ENCODE measurements around the gene KIRREL3.

KIRREL3 gene

DNA sequence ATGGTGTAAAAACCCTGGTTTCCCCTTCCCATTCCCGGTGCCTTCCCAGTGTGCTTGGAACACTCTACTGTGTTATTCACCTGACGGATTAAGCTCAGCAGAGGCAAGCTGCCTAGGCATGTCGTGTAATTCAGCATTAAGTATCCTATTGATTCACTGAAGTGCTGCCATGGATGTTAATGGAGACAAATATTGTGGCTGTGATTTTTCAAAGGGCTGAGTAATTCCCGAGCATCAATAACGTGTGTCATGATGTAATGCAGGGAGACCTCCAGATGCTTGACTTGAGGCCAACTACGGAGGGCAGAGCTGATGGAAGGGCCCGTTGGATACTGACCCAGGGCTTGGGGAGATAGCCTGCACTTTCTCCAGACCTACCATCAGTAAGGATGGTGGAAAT is 376.1 kb downstream of the KIRREL3 start:
- DNase-seq: no peak

DNA sequence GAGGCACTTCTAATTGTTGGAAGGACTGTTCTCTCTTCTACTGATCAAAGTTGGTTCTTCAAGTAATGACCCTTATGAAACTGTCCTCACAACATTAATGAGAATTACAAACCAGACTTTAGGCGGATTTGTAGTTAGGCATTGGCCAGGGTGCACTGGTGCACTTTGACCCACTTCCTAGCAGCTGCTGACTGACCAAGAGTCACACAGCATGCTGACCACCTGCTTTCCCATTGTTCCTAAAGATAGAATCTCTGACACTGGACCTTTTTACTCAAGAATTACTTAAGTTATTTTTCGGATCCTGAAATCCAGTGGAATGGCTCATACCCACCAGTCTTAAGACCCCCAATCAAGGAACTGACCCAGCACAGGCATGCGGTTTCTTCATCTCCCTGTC is 381.1 kb downstream of the KIRREL3 start:
- no peak for DNase-seq

DNA sequence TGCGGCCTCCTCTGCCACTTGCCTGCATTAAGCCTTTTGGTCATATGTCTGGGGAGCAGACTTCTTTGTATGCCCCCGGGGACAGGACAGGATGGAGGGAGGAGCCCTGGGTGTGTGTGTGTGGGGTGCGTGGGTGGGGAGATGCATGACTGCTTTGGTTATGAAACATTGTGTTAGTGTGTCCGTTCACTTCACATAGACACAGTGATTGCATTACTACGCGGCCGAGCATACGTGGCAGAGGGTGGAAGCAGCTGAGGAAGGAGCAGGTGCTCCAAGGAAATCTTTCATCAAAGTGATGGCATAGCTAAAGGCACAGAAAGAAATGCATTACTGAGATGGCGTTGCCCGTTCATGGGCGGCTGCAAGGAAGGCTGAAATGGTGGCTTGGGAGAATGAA is 384.7 kb downstream of the KIRREL3 start:
- DNase-seq: no peak

DNA sequence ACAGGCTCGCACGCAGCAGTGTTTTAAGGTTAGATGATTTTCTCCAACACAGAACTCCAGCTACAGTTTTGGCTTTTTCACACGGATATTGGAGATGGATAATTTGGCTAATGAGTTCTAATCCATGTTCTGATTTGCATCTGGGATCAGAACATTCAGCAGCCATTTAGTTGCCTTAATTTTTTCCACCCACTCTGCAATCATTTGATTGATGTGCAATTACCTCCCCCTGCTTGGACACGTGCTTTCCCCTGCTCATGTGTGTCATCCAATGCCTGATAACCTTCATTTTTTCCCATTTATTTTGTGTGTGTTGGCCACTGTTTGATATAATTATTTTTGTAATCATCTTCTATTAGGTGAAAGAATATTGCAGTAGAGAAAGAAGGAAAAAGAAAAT is 387.3 kb downstream of the KIRREL3 start:
- no peak for DNase-seq

DNA sequence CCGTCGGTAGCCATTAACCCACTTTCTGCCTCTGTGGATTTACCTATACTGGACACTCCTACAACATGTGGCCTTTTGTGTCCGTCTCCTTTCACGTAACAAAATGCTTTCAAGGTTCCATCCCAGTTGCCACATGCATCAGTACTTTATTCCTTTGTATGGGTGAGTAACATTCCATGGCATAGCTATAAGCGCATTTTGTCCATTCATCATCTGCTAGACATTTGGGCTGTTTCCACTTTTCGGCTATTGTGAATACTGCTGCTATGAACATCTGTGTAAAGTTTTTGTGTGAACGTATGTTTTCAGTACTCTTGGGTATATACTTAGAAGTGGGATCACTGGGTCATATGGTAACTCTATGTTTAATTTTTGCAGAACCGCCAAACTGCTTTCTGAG is 387.9 kb downstream of the KIRREL3 start:
- DNase-seq: no peak

DNA sequence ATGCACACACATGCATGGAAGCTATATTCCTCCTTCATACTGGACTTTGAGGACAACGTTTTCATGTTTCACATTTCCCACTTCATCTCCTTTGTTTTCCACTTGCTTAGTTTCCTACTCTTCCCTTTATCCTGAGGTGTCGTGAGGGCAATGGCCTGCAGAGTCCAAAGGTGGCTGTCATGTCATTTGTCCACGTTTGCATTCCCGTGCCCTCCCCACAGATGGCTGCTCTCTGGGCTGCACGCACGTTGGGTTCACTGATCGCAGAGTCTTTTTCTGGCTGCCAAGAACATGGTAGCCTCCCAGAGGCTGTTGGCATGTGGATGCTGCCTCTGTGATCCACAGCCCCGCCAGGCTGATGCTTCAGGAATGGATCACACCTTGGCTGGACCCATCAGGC is 389.1 kb downstream of the KIRREL3 start:
- no peak for DNase-seq

DNA sequence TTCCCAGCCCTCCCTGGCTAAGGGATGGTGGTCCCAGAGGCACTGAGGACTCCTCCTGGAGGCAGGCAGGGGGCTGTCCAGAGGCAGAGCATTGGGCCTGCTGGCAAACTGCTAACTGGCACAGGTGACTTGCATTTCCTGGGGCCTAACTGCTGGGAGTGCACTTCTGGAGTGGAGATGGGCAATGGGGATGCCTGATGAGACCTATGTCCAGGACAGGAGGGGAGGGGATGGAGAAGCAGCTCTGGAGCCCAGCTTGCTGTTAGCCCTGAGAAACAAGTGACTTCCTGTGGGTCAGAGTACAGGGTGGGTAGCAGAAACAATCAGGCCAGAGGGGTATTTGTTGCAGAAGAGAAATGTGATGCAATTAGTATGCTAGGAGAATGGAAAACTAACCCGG is 391.9 kb downstream of the KIRREL3 start:
- no peak for DNase-seq

DNA sequence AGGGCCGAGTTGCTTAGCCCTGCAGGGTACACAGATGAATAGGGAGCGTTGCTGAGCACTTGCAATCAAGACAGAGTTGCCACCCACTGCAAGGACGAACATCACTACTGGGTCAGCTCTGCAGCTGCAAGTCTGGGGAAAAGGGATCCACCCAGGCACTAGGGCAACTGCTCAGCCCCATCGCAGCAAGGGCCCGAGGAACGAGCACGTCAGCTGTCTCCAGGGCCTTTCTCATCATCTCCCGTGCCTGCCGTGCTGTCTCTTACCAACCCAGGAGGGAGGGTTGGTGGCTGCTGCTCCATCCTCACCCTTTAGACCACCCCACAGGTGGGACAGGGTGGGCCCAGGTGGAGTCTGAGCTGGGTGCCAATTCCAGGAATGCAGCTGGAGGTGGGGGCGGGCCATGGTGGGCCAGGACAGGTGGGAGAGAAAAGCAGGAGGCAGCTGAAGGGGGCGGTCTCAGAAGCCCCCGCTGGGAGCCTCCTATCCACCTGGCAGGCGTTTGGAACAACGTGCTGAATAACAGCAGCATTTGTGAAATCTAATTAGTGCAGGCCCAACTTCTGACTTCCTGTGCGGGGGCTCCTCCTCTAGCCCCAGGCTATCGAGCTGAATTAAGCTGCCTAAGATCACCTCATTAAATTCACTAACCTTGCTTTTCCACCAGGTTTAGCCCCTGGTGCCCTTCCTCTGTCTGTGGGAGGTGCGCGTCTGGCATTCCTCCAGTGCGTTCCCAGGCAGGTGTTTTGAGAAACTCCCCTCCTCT is 392.6 kb downstream of the KIRREL3 start:
- peak; percentile 26 for DNase-seq

DNA sequence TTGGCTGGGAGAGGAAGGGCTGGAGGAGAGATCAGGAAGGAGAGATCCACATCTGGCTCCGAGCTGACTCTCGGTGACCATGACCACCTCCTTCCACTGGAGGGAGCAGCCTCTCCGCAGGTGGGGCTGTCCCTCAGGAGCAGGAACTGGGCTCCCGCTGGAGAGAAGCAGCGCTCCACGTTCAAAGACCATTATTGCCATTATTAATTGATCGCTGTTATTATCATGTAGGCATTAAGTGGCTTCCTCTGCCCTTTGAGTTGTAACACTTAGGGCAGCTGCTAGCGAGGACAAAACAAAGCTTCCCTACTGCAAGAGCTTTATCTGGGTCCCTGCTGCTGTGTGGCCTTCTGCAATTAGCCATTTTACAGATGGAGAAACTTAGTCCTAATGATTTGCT is 393.2 kb downstream of the KIRREL3 start:
- peak; percentile 11 for DNase-seq

DNA sequence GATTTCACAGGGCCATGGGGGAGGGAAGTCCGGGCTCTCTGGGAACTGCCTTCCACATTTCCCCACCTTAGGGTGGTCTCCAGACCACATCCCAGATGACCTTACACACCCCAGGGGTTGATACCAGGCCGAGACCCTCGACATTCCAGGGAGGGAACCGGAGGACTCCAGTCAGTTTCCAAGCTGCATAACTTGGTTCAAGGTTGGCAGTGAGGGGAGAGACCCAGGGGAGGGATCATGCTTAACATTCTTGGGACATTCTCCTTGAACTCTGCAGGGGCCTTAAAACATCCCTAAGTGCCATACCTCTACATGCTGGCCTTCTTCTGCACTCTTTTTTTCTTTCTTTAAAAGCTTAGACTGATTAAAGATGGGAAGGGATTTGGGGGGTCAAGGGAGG is 394.1 kb downstream of the KIRREL3 start:
- DNase-seq: no peak

DNA sequence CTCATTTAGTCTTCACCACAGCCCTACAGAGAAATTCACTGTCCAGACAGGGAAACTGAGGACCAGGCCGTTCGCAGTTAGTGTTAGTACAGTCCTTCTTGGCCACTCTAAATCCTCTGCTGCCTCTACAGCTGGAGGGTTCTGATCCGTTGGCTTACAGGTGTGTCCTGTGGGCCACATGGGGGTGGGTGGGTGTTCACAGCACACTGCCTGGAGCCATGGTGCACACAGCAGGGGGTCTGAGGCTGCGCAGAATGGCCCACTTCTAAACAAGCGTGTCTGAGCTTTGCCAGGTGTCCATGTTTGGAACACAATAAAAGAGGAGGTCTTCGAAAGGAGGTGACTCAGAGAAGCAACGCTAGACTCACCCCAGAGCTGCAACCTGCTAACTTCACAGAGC is 396.1 kb downstream of the KIRREL3 start:
- DNase-seq: no peak

DNA sequence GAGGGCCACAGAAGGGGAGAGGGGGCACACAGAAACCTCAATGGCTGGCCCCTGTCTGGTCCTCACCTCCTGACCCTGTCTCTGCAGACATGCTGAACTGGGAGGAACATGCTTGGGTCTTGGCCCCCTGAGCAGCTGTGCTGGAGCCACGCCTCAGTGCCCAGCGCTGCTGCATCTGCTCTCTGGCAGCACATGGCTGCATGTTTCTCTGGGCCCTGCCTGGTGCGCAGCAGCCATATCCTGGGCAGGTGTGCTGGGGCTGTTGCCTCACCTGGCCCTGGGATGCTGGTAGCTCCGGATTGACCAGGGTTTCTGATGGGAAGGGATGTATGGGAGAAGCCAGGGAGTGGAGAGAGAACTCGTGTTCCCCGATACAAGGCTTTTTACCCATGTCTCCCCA is 397.1 kb downstream of the KIRREL3 start:
- no peak for DNase-seq

DNA sequence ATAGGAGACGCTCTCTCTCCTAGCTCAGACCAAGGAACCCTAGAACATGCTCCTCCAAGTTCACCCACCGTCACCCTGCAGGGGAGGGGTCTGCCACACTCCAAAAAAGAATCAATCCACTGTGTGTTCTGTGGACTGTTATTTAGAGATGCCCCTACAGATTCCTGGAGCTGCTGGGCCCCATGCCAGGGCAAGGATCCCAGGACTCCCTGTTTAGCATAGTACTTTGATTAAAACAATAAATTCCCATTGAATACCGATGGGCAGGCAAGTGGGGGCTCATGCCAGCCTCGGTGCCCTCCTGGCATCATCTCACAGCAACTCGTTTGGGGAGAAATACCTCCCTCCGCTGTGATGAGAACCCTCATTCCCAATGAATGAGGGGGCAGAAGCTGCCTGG is 397.6 kb downstream of the KIRREL3 start:
- DNase-seq: no peak

DNA sequence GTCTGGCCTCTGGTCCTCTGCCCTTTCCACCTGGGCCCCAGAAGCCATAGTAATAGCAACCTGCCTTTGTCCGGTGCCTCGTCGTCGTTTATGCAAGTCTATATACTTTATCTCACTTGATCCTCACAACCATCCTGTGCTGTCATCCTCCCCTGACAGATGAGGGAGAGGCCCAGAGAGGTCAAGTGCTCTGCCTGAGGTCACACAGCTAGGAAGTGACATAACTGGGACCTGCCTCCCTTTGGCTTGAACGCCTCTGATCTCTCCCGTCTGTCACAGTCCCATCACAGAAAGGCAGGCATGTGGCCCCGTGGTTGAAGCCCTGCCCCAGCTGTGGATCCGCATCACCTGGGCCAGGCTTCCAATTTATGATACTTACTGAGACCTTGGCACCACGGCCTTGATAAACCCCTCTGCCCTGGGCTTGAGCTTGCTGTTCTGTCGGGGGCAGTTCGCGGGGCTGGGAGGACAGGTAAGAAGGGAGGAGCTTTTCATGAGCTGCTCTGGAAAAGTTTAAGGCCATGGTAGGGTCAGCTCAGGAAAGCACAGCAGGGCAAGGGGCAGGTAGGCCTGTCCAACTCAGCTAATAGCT is 398.1 kb downstream of the KIRREL3 start:
- DNase-seq: no peak

DNA sequence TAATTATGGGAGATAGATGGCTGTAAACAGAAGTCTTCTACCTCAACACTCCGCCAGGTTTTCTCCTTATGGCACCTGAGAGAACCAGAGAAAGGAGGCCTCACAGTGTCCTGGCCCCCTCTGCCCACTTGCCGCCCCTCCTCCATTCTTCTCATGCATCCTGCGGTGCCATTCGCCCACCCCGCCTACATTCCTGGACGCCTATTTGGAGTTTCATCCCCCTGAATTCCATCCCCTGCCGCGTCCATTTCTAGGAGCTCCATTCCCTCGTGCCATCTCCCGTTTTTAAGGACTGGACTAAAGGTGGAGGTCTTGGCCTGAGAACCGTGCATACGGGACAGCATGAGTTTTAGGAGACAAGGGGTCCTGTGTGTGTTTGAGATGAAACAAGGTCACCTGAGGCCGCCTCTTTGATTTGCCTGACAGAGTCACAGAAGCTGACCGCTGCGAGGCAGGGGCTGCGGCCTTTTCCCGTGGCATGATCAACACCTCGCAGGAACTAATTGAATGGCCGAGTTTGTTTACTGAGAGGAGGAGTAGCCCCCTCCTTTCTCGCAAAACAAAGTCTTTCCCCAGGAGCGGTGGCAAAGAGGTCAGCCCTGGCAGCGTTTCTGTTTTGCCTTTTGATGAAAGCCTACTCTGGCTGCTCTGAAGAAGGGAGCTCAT is 398.9 kb downstream of the KIRREL3 start:
- DNase-seq: no peak

DNA sequence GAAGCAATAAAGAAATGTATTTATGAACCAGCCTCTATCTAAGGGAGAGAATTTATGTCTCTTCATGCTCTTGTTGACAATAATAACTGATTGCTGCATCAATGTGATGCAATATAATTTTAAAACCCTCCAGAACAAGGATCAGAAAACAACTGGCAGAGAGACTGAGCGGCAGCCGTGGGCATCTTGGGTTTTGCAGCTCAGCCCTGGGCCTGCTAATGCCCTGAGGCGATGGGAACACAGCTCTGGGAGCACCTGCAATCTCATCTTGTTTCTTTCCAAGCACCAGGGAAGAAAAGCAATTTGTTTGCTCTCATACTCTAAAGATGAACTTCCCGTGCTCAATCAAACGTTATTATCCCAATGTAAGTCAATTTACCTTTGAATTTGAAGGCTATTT is 399.4 kb downstream of the KIRREL3 start:
- no peak for DNase-seq

DNA sequence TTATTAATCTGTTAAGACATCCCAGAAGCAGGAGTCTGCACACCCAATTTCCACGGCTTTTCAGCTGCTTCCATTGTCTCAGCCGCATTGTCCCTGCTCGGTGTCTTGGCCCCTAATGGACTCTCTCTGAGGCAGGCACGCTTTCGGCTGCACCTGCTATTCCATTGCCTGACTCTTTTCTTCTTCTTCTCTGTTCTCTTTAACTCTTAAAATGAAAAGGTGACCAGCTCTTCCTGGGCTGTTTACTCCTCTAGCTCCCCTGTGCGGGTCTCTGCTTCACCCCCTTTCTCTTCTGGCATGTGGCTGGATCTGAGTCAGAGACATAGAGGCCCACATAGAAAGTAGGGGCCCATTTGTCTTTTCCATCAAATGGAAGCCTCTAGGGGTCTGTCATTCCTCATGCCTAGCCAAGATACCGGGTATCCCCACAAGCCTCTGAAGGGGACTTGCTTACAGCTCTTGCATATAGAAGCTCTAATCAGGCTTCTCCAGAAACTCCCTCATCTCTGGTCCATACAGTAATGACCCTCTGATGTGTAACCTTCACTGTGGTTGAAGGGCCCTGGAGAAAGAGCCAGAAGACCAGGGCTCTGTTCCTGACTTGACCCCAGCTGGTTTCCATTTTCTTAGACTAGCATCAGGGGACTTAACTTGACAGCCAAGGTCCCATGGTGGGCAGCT is 401.2 kb downstream of the KIRREL3 start:
- DNase-seq: no peak

DNA sequence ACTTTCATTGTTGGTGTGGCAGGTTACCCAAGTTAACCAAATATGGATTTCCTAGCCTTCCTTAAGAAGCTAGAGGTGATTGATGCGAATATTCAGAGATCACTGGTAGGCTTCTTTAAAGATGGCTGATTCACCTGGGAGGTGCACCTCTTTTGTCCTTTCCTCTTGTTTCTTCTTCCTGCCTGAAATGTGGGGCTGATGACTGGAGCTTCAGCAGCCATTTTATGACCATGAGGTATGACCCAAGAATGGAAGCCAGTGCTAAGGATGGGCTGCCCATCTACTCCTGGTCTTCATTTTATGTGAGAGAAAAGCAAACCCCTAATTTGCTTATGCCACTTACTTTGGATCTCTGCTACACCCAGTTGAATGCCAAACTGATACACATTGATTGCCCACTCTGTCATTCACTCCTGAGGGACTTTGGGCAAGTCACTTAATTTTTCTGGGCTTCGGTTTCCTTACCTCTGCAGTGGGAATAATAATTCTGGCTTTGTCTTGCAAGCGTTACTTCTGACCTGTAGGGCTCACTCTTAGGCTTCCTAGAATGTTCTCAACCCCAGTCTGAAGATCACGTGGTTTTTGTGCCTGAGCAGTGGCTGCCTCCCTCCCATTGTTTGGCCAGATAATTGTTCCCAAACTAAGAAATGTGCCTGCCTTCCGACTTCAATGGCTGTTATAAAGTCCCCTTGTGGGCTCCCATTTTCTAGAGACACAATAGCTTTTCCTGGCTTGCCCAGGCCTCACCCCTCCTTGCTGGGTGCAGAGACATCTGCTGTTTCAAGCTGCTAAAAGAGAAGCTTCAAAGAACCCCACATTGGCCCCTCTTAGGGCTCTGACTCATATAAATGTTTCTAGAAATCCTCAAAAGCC is 402.0 kb downstream of the KIRREL3 start:
- no peak for DNase-seq

DNA sequence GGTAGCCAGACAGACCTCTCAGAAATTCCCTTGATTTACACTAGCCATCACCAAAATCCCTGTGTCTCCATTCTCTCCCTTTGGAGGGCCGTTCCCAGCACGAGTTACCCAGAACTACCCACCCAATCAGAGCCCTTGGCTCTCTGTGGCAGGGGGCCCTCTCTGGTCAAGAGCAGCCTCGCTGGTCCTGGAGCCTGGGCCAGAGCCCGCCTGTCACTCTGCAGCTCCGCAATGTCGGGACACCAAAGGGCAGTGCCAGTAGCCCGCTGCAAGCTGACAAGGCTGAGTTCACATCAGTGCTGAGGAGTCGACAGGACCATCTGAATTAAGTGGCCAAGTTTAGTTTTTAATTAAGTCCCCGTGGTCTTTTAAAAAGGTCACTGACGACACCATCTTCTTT is 403.5 kb downstream of the KIRREL3 start:
- DNase-seq: no peak

DNA sequence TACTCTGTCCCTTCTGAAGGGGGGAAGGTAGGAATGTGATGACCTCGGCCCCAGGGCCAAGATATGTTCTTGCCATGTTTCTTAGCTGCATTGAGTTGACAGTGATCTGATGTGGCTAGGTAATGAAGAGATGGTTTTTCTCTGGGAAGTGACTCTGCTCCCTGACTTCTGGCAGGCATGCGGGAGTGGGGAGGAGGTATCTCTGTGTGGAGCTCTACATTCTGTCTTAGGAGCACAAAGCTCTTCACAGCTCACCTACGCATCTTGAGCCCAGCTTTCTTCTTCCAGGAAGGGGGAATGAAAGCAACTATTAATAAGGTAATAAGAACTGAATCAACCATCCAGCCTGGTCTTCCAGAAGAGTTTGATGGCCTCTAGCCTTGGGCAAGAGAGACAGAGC is 404.1 kb downstream of the KIRREL3 start:
- no peak for DNase-seq

DNA sequence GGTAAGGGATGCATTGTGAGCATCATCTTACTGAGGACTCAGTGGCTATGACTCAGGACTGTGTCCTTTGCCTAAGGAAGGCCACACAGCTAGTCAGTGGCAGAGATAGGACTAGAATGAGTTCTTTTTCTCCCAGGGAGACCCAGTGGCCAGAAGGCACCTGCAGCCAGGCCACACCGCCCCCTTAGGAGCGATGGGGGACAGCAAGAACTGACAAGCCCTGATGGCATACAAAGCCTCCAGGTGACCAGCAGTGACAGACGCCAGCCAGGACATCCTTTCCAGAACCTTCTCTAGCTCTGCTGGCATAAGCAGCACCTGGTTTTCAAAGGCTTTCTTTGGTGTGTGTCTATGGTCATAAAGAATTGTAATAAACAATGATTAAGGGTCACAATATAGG is 405.0 kb downstream of the KIRREL3 start:
- no peak for DNase-seq

DNA sequence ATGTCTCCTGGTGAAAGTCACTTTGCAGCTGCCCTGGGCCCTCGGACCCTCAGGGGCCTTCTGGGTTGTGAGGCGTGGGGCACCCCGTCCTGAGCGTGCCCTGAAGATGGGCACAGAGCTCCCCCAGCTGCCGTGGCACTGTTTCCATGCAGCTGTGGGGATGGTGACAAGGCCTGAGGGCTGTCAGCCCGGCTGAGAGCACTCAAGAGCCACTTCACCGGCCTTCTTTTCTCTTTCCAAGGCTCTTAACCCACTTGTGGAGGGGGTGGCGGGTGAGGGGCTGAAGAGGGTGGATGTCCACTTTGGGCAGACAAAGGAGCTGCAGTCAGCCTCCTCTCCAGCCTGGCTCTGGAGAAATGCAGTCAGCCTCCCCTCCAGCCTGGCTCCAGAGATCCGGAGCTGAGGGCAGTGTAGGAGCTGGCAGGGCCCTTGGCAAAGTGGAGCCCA is 405.6 kb downstream of the KIRREL3 start:
- no peak for DNase-seq

Measured in NCI-H1694 (cell line).